NB4 (cell line): Measurements from ENCODE around the gene ALDH9A1.

Experiments used
- CTCF ChIP-seq: IDR thresholded peaks from one replicate; pipeline ENCODE4 v1.5.1; 2012; ENCODE audit warnings: low read depth, low read length
- MAX ChIP-seq: IDR thresholded peaks from 2 replicates; pipeline ENCODE4 v1.6.1; 2011; ENCODE audit warnings: low read depth, low read length
- POLR2A ChIP-seq: IDR thresholded peaks from 2 replicates; pipeline ENCODE4 v1.6.1; 2011; ENCODE audit warnings: mild to moderate bottlenecking; ENCODE audit not compliant: insufficient read length; ENCODE audit errors: extremely low read depth

GRCh38 chr1:165712764-165713163 lies 14.4 kb upstream of the ALDH9A1 start:
- TF ChIP-seq POLR2A = no peak
- no peak for TF ChIP-seq CTCF
- TF ChIP-seq MAX = no peak
